G401 (cell line): ENCODE data around the gene TGM6. TPM values are rescaled to one million over a fixed set of nuclear protein-coding genes. Genes with fewer than 3 reads are reported as not detected.
A peak's percentile ranks its signal among the peaks of the same experiment; 100 is the strongest.
"Not testable (repeated sequence)": the region's sequence is repeated elsewhere in the genome, so short reads cannot be mapped to it uniquely, and the experiment has no call there.

ENCODE experiments used
- DNase-seq: peaks from one replicate; pipeline ENCODE4 v3.0.0-alpha.2; 2015; ENCODE audit warnings: low spot score
- in situ Hi-C: cut with HindIII; loops from 2 replicates; pipeline ENCODE4 v1.10.0; 2016; ENCODE audit warnings: low sequenced_read_pairs, mixed read lengths
- total RNA-seq: library from RNA; depleted of rRNA; stranded (reverse); fragments of >200 nt; shearing (Covaris generic); gene quantifications from 2 replicates; pipeline ENCODE4 v1.2.3, GENCODE V29; 2014

The TGM6 gene
- total RNA-seq, 1 experiment from 2014 or later: not detected

GRCh38 chr20:2394411-2395055 lies 13.8 kb downstream of the TGM6 start:
- no peak for DNase-seq
- in situ Hi-C loops: no loop called here

DNA sequence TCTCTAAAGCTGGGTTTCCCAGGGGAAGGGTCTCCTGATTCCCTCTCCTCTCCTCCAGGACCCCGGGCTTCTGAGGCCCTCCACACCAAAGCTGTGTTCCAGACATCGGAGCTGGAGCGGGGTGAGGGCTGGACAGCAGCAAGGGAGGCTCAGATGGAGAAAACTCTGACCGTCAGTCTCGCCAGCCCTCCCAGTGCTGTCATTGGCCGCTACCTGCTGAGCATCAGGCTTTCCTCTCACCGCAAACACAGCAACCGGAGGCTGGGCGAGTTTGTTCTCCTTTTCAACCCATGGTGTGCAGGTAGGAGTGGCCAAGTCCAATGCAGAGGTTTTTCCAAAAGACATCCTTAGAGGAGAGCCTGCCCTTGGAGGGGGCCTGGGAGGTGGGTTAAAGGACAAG lies 14.4 kb downstream of the TGM6 start:
- in situ Hi-C loops: no loop called here

GRCh38 chr20:2396241-2396814 lies 15.6 kb downstream of the TGM6 start:
- no peak for DNase-seq
- in situ Hi-C loops: no loop called here

More for the DNA sequence above, 14.4 kb downstream of the TGM6 start:
- DNase-seq: no peak

DNA sequence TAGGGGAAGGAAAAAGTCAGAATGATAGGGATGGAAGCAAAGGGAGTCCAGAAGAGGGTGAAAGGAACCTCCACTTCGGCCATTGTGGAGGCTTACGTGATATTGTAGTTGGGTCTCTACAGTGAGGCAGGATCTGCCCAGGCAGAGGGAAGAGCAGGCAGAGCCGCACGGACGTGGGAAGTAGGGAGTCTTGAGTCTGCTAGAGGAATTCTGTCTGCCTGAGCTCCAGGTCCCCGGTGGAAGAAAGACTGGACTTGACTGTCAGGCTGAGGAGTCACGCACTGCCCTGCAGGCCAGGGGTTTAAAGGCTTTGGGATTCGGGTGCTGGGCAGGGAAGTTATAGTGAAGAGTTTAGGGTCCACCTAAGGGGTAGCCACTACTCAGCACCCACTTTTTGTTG lies 16.4 kb downstream of the TGM6 start:
- no peak for DNase-seq

GRCh38 chr20:2397595-2398145 lies 17.0 kb downstream of the TGM6 start:
- in situ Hi-C loops: no loop called here
- DNase-seq: no peak

More for the DNA sequence above, 16.4 kb downstream of the TGM6 start:
- in situ Hi-C loops: no loop called here

- in situ Hi-C loops: no loop called here
- no peak for DNase-seq
Observed at GRCh38 chr20:2398449-2398848, 17.7 kb downstream of the TGM6 start.

DNA sequence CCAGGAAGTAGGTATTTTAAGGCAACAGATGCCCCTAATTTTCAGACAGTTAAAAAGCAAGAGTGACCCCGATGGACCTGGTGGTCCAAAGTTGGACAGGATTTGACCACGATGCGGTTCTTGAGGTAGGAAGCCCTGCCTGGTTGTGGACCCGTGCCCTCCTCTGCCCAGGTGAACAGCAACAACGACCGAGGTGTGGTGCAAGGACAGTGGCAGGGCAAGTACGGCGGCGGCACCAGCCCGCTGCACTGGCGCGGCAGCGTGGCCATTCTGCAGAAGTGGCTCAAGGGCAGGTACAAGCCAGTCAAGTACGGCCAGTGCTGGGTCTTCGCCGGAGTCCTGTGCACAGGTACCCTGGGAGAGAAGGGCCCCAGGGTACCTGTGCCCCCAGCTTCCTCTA lies 18.7 kb downstream of the TGM6 start:
- no peak for DNase-seq
- in situ Hi-C loops: no loop called here

DNA sequence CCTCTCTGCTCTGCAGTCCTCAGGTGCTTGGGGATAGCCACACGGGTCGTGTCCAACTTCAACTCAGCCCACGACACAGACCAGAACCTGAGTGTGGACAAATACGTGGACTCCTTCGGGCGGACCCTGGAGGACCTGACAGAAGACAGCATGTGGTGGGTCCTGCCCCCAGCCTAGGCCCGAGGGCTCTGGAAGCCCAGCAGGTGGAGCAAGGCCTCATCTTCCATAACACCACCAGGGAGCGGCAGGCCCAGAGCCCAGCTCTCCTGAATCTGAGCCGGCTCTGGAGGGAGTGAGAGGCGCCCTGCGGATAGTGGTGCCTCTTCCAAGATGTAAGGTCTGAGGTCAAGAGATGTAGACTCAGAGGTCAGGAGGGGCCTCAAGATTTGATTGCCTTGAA lies 19.6 kb downstream of the TGM6 start:
- no peak for DNase-seq
- in situ Hi-C loops: no loop called here

- in situ Hi-C loops: no loop called here
- no peak for DNase-seq
Observed at GRCh38 chr20:2401527-2401926, 20.8 kb downstream of the TGM6 start.

DNA sequence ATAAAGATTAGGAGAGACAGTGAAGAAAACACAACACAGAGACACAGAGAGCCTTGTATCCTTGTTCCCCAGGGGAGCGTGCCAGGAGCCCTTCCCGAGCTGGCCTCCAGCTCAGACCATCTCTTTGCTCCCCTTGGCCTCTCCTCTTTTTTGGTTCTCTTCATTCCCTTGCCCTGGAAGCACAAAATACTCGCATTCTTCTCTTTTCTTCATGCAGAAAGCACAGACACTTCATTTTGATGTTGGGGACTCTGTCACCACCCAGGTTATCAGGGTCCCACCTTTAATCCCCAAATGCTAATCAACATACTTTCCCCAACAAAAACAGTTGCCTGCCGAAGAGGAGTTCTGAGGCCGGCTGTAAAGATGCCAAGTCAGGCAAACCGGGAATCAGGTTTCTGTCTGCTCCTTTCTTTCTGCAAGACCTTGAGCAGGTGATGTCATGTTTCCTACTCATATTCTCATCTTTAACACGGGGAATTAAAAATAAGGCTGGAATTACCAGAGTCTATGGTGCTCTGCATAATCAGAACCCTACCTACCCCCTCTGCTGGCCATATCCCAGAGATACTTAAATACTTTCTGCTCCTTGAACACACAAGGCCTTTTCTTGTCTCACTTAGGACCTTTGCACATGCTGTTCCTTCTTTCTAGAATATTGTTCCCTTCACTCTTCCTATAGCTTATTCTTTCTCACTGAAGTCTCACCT lies 21.7 kb downstream of the TGM6 start:
- peak; percentile 1 for DNase-seq
- in situ Hi-C loops: no loop called here

DNA sequence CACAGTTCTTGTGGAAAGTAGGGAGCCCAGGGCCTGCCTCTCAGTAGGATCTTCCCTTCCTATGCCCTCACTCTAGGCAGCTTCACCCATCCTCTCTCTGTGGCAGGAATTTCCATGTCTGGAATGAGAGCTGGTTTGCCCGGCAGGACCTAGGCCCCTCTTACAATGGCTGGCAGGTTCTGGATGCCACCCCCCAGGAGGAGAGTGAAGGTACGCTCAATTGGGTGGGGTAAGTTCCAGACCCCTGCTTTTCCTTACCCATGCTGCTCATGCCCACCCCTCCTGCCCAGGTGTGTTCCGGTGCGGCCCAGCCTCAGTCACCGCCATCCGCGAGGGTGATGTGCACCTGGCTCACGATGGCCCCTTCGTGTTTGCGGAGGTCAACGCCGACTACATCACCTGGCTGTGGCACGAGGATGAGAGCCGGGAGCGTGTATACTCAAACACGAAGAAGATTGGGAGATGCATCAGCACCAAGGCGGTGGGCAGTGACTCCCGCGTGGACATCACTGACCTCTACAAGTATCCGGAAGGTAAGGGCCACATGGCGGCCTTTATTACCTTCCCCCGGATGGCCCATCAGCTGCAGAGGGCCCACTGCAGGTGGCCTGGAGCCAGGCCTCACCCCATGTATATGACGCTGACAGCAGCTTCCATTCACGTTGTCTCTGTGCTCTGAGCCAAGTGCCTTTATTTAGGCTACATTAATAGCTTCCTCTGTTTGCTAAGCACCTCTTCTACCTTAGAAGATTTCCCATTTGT lies 22.8 kb downstream of the TGM6 start:
- in situ Hi-C loops: no loop called here
- no peak for DNase-seq

- in situ Hi-C loops: no loop called here
- no peak for DNase-seq
Observed at GRCh38 chr20:2405693-2406065, 25.0 kb downstream of the TGM6 start.

DNA sequence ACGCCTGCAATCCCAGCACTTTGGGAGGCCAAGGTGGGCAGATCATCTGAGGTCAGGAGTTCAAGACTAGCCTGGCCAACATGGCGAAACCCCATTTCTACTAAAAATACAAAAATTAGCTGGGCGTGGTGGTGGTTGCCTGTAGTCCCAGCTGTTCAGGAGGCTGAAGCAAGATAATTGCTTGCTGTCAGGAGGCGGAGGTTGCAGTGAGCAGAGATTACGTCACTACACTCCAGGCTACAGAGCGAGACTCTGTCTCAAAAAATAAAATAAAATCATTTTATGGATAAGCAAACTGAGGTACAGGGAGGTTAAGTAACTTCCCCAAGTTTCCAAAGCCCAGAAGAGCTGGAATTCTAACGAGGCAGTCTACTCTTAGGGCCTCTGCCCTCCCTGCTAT lies 26.7 kb downstream of the TGM6 start:
- DNase-seq, in situ Hi-C loops: not testable (repeated sequence)

GRCh38 chr20:2408111-2408510 lies 27.4 kb downstream of the TGM6 start:
- in situ Hi-C loops: no loop called here
- DNase-seq: no peak

- no peak for DNase-seq
- in situ Hi-C loops: no loop called here
Observed at GRCh38 chr20:2416541-2417212, 36.0 kb downstream of the TGM6 start.

DNA sequence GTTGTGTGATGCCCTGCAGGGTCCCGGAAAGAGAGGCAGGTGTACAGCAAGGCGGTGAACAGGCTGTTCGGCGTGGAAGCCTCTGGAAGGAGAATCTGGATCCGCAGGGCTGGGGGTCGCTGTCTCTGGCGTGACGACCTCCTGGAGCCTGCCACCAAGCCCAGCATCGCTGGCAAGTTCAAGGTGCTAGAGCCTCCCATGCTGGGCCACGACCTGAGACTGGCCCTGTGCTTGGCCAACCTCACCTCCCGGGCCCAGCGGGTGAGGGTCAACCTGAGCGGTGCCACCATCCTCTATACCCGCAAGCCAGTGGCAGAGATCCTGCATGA lies 36.5 kb downstream of the TGM6 start:
- in situ Hi-C loops: no loop called here
- no peak for DNase-seq

GRCh38 chr20:2418388-2418787 lies 37.7 kb downstream of the TGM6 start:
- DNase-seq: no peak
- in situ Hi-C loops: no loop called here

- no peak for DNase-seq
- in situ Hi-C loops: no loop called here
Observed at GRCh38 chr20:2420510-2420909, 39.8 kb downstream of the TGM6 start.

GRCh38 chr20:2421247-2421646 lies 40.5 kb downstream of the TGM6 start:
- DNase-seq: no peak
- in situ Hi-C loops: no loop called here
